ENCODE data around the gene SSR4.

SSR4 gene

GRCh38 chrX:153818571-153819383 lies 24.3 kb downstream of the SSR4 start:
- Histone ChIP-seq H3K27ac (no peak overlapping the region), H3K27me3 (replicated peaks) (no peaks in the 10 kb centered on the region), H3K36me3 (replicated peaks) (no peaks in the 10 kb centered on the region), H3K4me3 (ENCODE audit: low read depth, low read length) (peak overlapping the region; percentile 35)
- DNase-seq = no peak
- no peak for TF ChIP-seq CTCF (IDR thresholded peaks at IDR 0.05; ENCODE audit: low read depth, low read length, missing control alignments)
- in situ Hi-C loops (cut with HindIII; ENCODE audit: low pct_ligation_motif_present, low sequenced_read_pairs) = no loop called here

- H3K36me3 ChIP-seq (replicated peaks) = no peaks in the 10 kb centered on the region
- DNase-seq = no peak
- in situ Hi-C loops (cut with HindIII; ENCODE audit: low pct_ligation_motif_present, low sequenced_read_pairs) = no loop called here
- no peak for TF ChIP-seq CTCF (IDR thresholded peaks at IDR 0.05; ENCODE audit: low read depth, low read length, missing control alignments)
- H3K4me3 ChIP-seq (ENCODE audit: low read depth, low read length) = peak overlapping the region; percentile 35
- no peaks in the 10 kb centered on the region for H3K27me3 ChIP-seq (replicated peaks)
- no peak overlapping the region for H3K27ac ChIP-seq
Measured at GRCh38 chrX:153819384-153820040, 25.0 kb downstream of the SSR4 start.

- DNase-seq = no peak
- TF ChIP-seq CTCF (IDR thresholded peaks at IDR 0.05; ENCODE audit: low read depth, low read length, missing control alignments) = no peak
- Histone ChIP-seq H3K27ac (no peak overlapping the region), H3K27me3 (replicated peaks) (no peaks in the 10 kb centered on the region), H3K4me3 (ENCODE audit: low read depth, low read length) (no peak overlapping the region), H3K36me3 (replicated peaks) (no peaks in the 10 kb centered on the region)
- in situ Hi-C loops (cut with HindIII; ENCODE audit: low pct_ligation_motif_present, low sequenced_read_pairs) = no loop called here
Measured at GRCh38 chrX:153820601-153821000, 26.1 kb downstream of the SSR4 start.

GRCh38 chrX:153821066-153821465 lies 26.6 kb downstream of the SSR4 start:
- no peak overlapping the region for H3K27ac ChIP-seq
- no peak overlapping the region for H3K4me3 ChIP-seq (ENCODE audit: low read depth, low read length)
- H3K27me3 ChIP-seq (replicated peaks) = no peaks in the 10 kb centered on the region
- no peak for TF ChIP-seq CTCF (IDR thresholded peaks at IDR 0.05; ENCODE audit: low read depth, low read length, missing control alignments)
- H3K36me3 ChIP-seq (replicated peaks) = no peaks in the 10 kb centered on the region
- in situ Hi-C loops (cut with HindIII; ENCODE audit: low pct_ligation_motif_present, low sequenced_read_pairs) = no loop called here
- DNase-seq = no peak

- in situ Hi-C loops (cut with HindIII; ENCODE audit: low pct_ligation_motif_present, low sequenced_read_pairs) = no loop called here
- Histone ChIP-seq H3K27ac (no peak overlapping the region), H3K36me3 (replicated peaks) (no peaks in the 10 kb centered on the region), H3K4me3 (ENCODE audit: low read depth, low read length) (no peak overlapping the region), H3K27me3 (replicated peaks) (peaks cover 5% of the 10 kb centered on the region)
- no peak for TF ChIP-seq CTCF (IDR thresholded peaks at IDR 0.05; ENCODE audit: low read depth, low read length, missing control alignments)
- no peak for DNase-seq
Measured at GRCh38 chrX:153824348-153824747, 29.9 kb downstream of the SSR4 start.
